ENCODE data around the gene ZBTB42. TPM values are rescaled to one million over a fixed set of nuclear protein-coding genes. Genes with fewer than 3 reads are reported as not detected.

ZBTB42 gene
- total and polyA plus RNA-seq, 4 experiments from 2014 or later = 2.0 to 12.3 (median 6.9) TPM

GRCh38 chr14:104796687-104797081 is 4.2 kb upstream of the ZBTB42 start:
- Histone ChIP-seq H3K9me3 (ENCODE audit: control insufficient read depth in 1 of 2, low read length in 2 of 2) (no peaks in the 10 kb centered on the region), H3K27ac (ENCODE audit: low read depth, low read length) (no peak overlapping the region), H3K27me3 (ENCODE audit: insufficient read depth, low read length) (no peaks in the 10 kb centered on the region), H3K36me3 (ENCODE audit: insufficient read depth, low read length) (no peaks in the 10 kb centered on the region), H3K4me3 (ENCODE audit: low read length in 2 of 2) (no peak overlapping the region), H3K4me1 (ENCODE audit: insufficient read depth, low read length) (peaks cover 43% of the 10 kb centered on the region)
- DNase-seq = no peak
- H3K27ac Mint-ChIP-seq = peak overlapping the region; percentile 70 to 95 (median 85)
- peak overlapping the region; percentile 74 to 85 (median 82) for H3K4me3 Mint-ChIP-seq
- peaks cover 0 to under 1% of the 10 kb centered on the region in 2 donors for H3K36me3 Mint-ChIP-seq
- H3K27me3 Mint-ChIP-seq = no peaks in the 10 kb centered on the region
- ChIA-PET CTCF (ENCODE audit: partially characterized antibody) (interaction anchor here (0.9 to 1.3 kb wide), 2 partner anchors 25 to 29 kb away, joined by 3 read pairs; no protein-coding TSS in a partner anchor), POLR2A (ENCODE audit: partially characterized antibody) (interaction anchor here (2.9 kb wide), 1 partner anchor 44 kb away, joined by 18 read pairs; the partner anchor contains the start of gene SIVA1)
- H3K9me3 Mint-ChIP-seq = no peaks in the 10 kb centered on the region
- H3K4me1 Mint-ChIP-seq = peaks cover 22 to 60% (median 42%) of the 10 kb centered on the region in 4 donors
- intact Hi-C loops (cut with micrococcal nuclease) = no loop called here

GRCh38 chr14:104797115-104798044 is 3.5 kb upstream of the ZBTB42 start:
- Mint-ChIP-seq H3K9me3 (no peaks in the 10 kb centered on the region), H3K36me3 (no peaks in the 10 kb centered on the region), H3K4me1 (peaks cover 22 to 66% (median 44%) of the 10 kb centered on the region in 4 donors), H3K27ac (peak overlapping the region in 6 of 7 donors; percentile 42 to 95 (median 74)), H3K27me3 (no peaks in the 10 kb centered on the region), H3K4me3 (peak overlapping the region in 7 of 8 donors; percentile 45 to 83 (median 81))
- Histone ChIP-seq H3K27ac (ENCODE audit: low read depth, low read length) (no peak overlapping the region), H3K36me3 (ENCODE audit: insufficient read depth, low read length) (no peaks in the 10 kb centered on the region), H3K4me3 (ENCODE audit: low read length in 2 of 2) (no peak overlapping the region), H3K4me1 (ENCODE audit: insufficient read depth, low read length) (peaks cover 50% of the 10 kb centered on the region), H3K27me3 (ENCODE audit: insufficient read depth, low read length) (no peaks in the 10 kb centered on the region), H3K9me3 (ENCODE audit: control insufficient read depth in 1 of 2, low read length in 2 of 2) (no peaks in the 10 kb centered on the region)
- intact Hi-C loops (cut with micrococcal nuclease) = no loop called here
- ChIA-PET CTCF (ENCODE audit: partially characterized antibody) (interaction anchor here (0.8 to 1.3 kb wide), 3 partner anchors 20 to 29 kb away, joined by 3 read pairs; no protein-coding TSS in a partner anchor), POLR2A (ENCODE audit: partially characterized antibody) (interaction anchor here (1.0 to 1.5 kb wide), 2 partner anchors 28 to 222 kb away, joined by 3 read pairs; no protein-coding TSS in a partner anchor)
- peak in 1 of 5 donors; percentile 42 for DNase-seq

GRCh38 chr14:104798300-104799243 is 2.3 kb upstream of the ZBTB42 start:
- Mint-ChIP-seq H3K27me3 (no peaks in the 10 kb centered on the region), H3K27ac (peak overlapping the region; percentile 39 to 91 (median 86)), H3K36me3 (peaks cover 0 to 2% of the 10 kb centered on the region in 2 donors), H3K4me3 (peak overlapping the region; percentile 50 to 77 (median 74)), H3K9me3 (no peaks in the 10 kb centered on the region), H3K4me1 (peaks cover 19 to 62% (median 43%) of the 10 kb centered on the region in 4 donors)
- H3K9me3 ChIP-seq (ENCODE audit: control insufficient read depth in 1 of 2, low read length in 2 of 2) = no peaks in the 10 kb centered on the region
- no peaks in the 10 kb centered on the region for H3K27me3 ChIP-seq (ENCODE audit: insufficient read depth, low read length)
- POLR2A ChIA-PET (ENCODE audit: partially characterized antibody) = interaction anchor here (1.0 to 1.5 kb wide), 2 partner anchors 27 to 221 kb away, joined by 3 read pairs; no protein-coding TSS in a partner anchor
- CTCF ChIA-PET (ENCODE audit: partially characterized antibody) = interaction anchor here (1.1 kb wide), 1 partner anchor 27 kb away, joined by 3 read pairs; no protein-coding TSS in a partner anchor
- H3K4me3 ChIP-seq (ENCODE audit: low read length in 2 of 2) = no peak overlapping the region
- H3K4me1 ChIP-seq (ENCODE audit: insufficient read depth, low read length) = peaks cover 44% of the 10 kb centered on the region
- H3K36me3 ChIP-seq (ENCODE audit: insufficient read depth, low read length) = no peaks in the 10 kb centered on the region
- peak in 1 of 5 donors; percentile 31 for DNase-seq
- no peak overlapping the region for H3K27ac ChIP-seq (ENCODE audit: low read depth, low read length)
- intact Hi-C loops (cut with micrococcal nuclease) = loop anchor here (1.0 kb wide), 1 partner anchor 46 kb away; no protein-coding TSS in a partner anchor

GRCh38 chr14:104799244-104800014 is 1.5 kb upstream of the ZBTB42 start:
- Histone ChIP-seq H3K4me3 (ENCODE audit: low read length in 2 of 2) (peak overlapping the region in 1 of 2 donors; percentile 38), H3K9me3 (ENCODE audit: control insufficient read depth in 1 of 2, low read length in 2 of 2) (no peaks in the 10 kb centered on the region), H3K4me1 (ENCODE audit: insufficient read depth, low read length) (peaks cover 44% of the 10 kb centered on the region), H3K27me3 (ENCODE audit: insufficient read depth, low read length) (no peaks in the 10 kb centered on the region), H3K27ac (ENCODE audit: low read depth, low read length) (peak overlapping the region; percentile 51), H3K36me3 (ENCODE audit: insufficient read depth, low read length) (no peaks in the 10 kb centered on the region)
- POLR2A ChIA-PET (ENCODE audit: partially characterized antibody) = interaction anchor here (1.5 to 3.0 kb wide), 2 partner anchors 26 to 27 kb away, joined by 3 to 25 read pairs; no protein-coding TSS in a partner anchor
- intact Hi-C loops (cut with micrococcal nuclease) = loop anchor here (1.0 to 2.0 kb wide), 3 partner anchors 27 to 47 kb away; no protein-coding TSS in a partner anchor
- H3K27me3 Mint-ChIP-seq = no peaks in the 10 kb centered on the region
- DNase-seq = peak in 3 of 5 donors; percentile 21 to 50 (median 23)
- H3K9me3 Mint-ChIP-seq = no peaks in the 10 kb centered on the region
- H3K36me3 Mint-ChIP-seq = peaks cover 0 to 2% of the 10 kb centered on the region in 2 donors
- H3K4me3 Mint-ChIP-seq = peak overlapping the region; percentile 50 to 77 (median 74)
- H3K27ac Mint-ChIP-seq = peak overlapping the region; percentile 58 to 92 (median 91)
- CTCF ChIA-PET (ENCODE audit: partially characterized antibody) = interaction anchor here (1.6 to 2.5 kb wide), 2 partner anchors 22 to 27 kb away, joined by 5 to 13 read pairs; no protein-coding TSS in a partner anchor
- H3K4me1 Mint-ChIP-seq = peaks cover 14 to 61% (median 40%) of the 10 kb centered on the region in 4 donors

GRCh38 chr14:104800015-104800770 is 708 bp upstream of the ZBTB42 start:
- ChIA-PET CTCF (ENCODE audit: partially characterized antibody) (interaction anchor here (1.6 to 2.5 kb wide), 2 partner anchors 21 to 26 kb away, joined by 5 to 13 read pairs; no protein-coding TSS in a partner anchor), POLR2A (ENCODE audit: partially characterized antibody) (interaction anchor here (0.6 to 3.0 kb wide), 17 partner anchors 8 to 691 kb away, joined by 3 to 27 read pairs (median 4); partner anchors contain the start of genes CEP170B and SIVA1)
- Histone ChIP-seq H3K4me3 (ENCODE audit: low read length in 2 of 2) (peak overlapping the region in 1 of 2 donors; percentile 38), H3K4me1 (ENCODE audit: insufficient read depth, low read length) (peaks cover 41% of the 10 kb centered on the region), H3K27ac (ENCODE audit: low read depth, low read length) (peak overlapping the region; percentile 51), H3K27me3 (ENCODE audit: insufficient read depth, low read length) (no peaks in the 10 kb centered on the region), H3K36me3 (ENCODE audit: insufficient read depth, low read length) (no peaks in the 10 kb centered on the region), H3K9me3 (ENCODE audit: control insufficient read depth in 1 of 2, low read length in 2 of 2) (no peaks in the 10 kb centered on the region)
- Mint-ChIP-seq H3K27me3 (no peaks in the 10 kb centered on the region), H3K9me3 (no peaks in the 10 kb centered on the region), H3K27ac (peak overlapping the region; percentile 58 to 92 (median 91)), H3K4me1 (peaks cover 13 to 58% (median 37%) of the 10 kb centered on the region in 4 donors), H3K4me3 (peak overlapping the region; percentile 50 to 77 (median 74)), H3K36me3 (peaks cover 0 to 2% of the 10 kb centered on the region in 2 donors)
- DNase-seq = peak; percentile 76 to 81 (median 80)
- intact Hi-C loops (cut with micrococcal nuclease) = loop anchor here (1.0 to 2.0 kb wide), 2 partner anchors 26 to 31 kb away; no protein-coding TSS in a partner anchor
